ENCODE measurements around the gene GDPD5. TPM values are rescaled to one million over a fixed set of nuclear protein-coding genes. Genes with fewer than 3 reads are reported as not detected.

Gene GDPD5
- total and polyA plus RNA-seq, 2 donors (not counting 1 experiment from before 2014, with no cell fraction given) = 59.1 to 102 TPM

GRCh38 chr11:75571625-75572024 lies 45.9 kb upstream of the GDPD5 start:
- Histone ChIP-seq H3K9ac (ENCODE audit: low read length) (no peak overlapping the region), H3K79me2 (ENCODE audit: control insufficient read depth, insufficient read depth, low read length) (no peaks in the 10 kb centered on the region), H2AFZ (ENCODE audit: insufficient read depth, low read depth, low read length, poor library complexity, severe bottlenecking) (no peak overlapping the region), H3K27me3 (replicated peaks in 1 of 4; ENCODE audit: control extremely low read depth in 1 of 4, control insufficient read depth in 3 of 4, insufficient read depth in 4 of 4, low read length in 3 of 4) (no peaks in the 10 kb centered on the region), H3K4me3 (ENCODE audit: control extremely low read depth in 1 of 5, extremely low read depth in 1 of 5, insufficient read depth in 1 of 5, low read depth in 2 of 5, low read length in 4 of 5) (no peak overlapping the region), H3K4me2 (replicated peaks; ENCODE audit: low read depth, low read length, poor library complexity, severe bottlenecking) (no peak overlapping the region), H3K36me3 (replicated peaks in 1 of 2; ENCODE audit: control extremely low read depth in 1 of 2, control insufficient read depth in 1 of 2, extremely low read depth in 1 of 2, insufficient read depth in 2 of 2, low read length in 1 of 2) (peaks cover 0 to 12% of the 10 kb centered on the region in 2 experiments), H3K27ac (ENCODE audit: low read length in 2 of 2) (no peak overlapping the region), H3K4me1 (ENCODE audit: control insufficient read depth in 2 of 2, insufficient read depth in 2 of 2, low read length in 2 of 2) (peaks cover 7 to 14% of the 10 kb centered on the region in 2 donors), H3K9me3 (ENCODE audit: control extremely low read depth in 1 of 3, control insufficient read depth in 2 of 3, insufficient read depth in 1 of 3, low read length in 2 of 3) (peaks cover 0 to 10% (median 3%) of the 10 kb centered on the region in 3 donors), H4K20me1 (ENCODE audit: control insufficient read depth, insufficient read depth, low read length, poor library complexity, severe bottlenecking) (no peaks in the 10 kb centered on the region)
- H3K4me1 Mint-ChIP-seq = peaks cover 9% of the 10 kb centered on the region
- no peak overlapping the region for H3K27ac Mint-ChIP-seq
- peaks cover 7% of the 10 kb centered on the region for H3K27me3 Mint-ChIP-seq
- POLR2A ChIA-PET = no interaction called here
- no peak for DNase-seq
- TF ChIP-seq EZH2 (IDR thresholded peaks at IDR 0.05; ENCODE audit: borderline replicate concordance, insufficient read depth, low read depth, low read length, poor library complexity, severe bottlenecking) (no peak), CTCF (IDR thresholded peaks at IDR 0.05) (no peak)
- peaks cover 2% of the 10 kb centered on the region for H3K9me3 Mint-ChIP-seq (ENCODE audit: insufficient read depth)
- ATAC-seq (ENCODE audit: low read depth) = no peak
- intact Hi-C loops (cut with micrococcal nuclease) = no loop called here
- WGBS (ENCODE audit: insufficient coverage) = 98% methylated on average over 13 of the region's 14 CpGs
- no peak overlapping the region for H3K4me3 Mint-ChIP-seq
- CTCF ChIA-PET = interaction anchor here (1.1 kb wide), 1 partner anchor 35 kb away, joined by 4 read pairs; no protein-coding TSS in a partner anchor

- Histone ChIP-seq H3K9me3 (ENCODE audit: control extremely low read depth in 1 of 3, control insufficient read depth in 2 of 3, insufficient read depth in 1 of 3, low read length in 2 of 3) (peaks cover 0 to under 1% (median 0%) of the 10 kb centered on the region in 3 donors), H3K36me3 (replicated peaks in 1 of 2; ENCODE audit: control extremely low read depth in 1 of 2, control insufficient read depth in 1 of 2, extremely low read depth in 1 of 2, insufficient read depth in 2 of 2, low read length in 1 of 2) (peaks cover 0 to 12% of the 10 kb centered on the region in 2 experiments), H3K79me2 (ENCODE audit: control insufficient read depth, insufficient read depth, low read length) (no peaks in the 10 kb centered on the region), H3K4me2 (replicated peaks; ENCODE audit: low read depth, low read length, poor library complexity, severe bottlenecking) (no peak overlapping the region), H3K9ac (ENCODE audit: low read length) (no peak overlapping the region), H3K27ac (ENCODE audit: low read length in 2 of 2) (no peak overlapping the region), H4K20me1 (ENCODE audit: control insufficient read depth, insufficient read depth, low read length, poor library complexity, severe bottlenecking) (no peaks in the 10 kb centered on the region), H2AFZ (ENCODE audit: insufficient read depth, low read depth, low read length, poor library complexity, severe bottlenecking) (no peak overlapping the region), H3K27me3 (replicated peaks in 1 of 4; ENCODE audit: control extremely low read depth in 1 of 4, control insufficient read depth in 3 of 4, insufficient read depth in 4 of 4, low read length in 3 of 4) (no peaks in the 10 kb centered on the region), H3K4me1 (ENCODE audit: control insufficient read depth in 2 of 2, insufficient read depth in 2 of 2, low read length in 2 of 2) (peaks cover 0 to 4% of the 10 kb centered on the region in 2 donors), H3K4me3 (ENCODE audit: control extremely low read depth in 1 of 5, extremely low read depth in 1 of 5, insufficient read depth in 1 of 5, low read depth in 2 of 5, low read length in 4 of 5) (no peak overlapping the region)
- Mint-ChIP-seq H3K4me3 (no peak overlapping the region), H3K27ac (no peak overlapping the region), H3K9me3 (ENCODE audit: insufficient read depth) (no peaks in the 10 kb centered on the region), H3K4me1 (no peaks in the 10 kb centered on the region), H3K27me3 (peaks cover 7% of the 10 kb centered on the region)
- WGBS (ENCODE audit: insufficient coverage) = 90% methylated on average over 6 of the region's 9 CpGs
- intact Hi-C loops (cut with micrococcal nuclease) = no loop called here
- CTCF ChIA-PET = interaction anchor here (0.7 to 1.1 kb wide), 2 partner anchors 34 to 162 kb away, joined by 3 to 4 read pairs; no protein-coding TSS in a partner anchor
- POLR2A ChIA-PET = no interaction called here
- TF ChIP-seq EZH2 (IDR thresholded peaks at IDR 0.05; ENCODE audit: borderline replicate concordance, insufficient read depth, low read depth, low read length, poor library complexity, severe bottlenecking) (no peak), CTCF (IDR thresholded peaks at IDR 0.05) (no peak)
- ATAC-seq (ENCODE audit: low read depth) = no peak
- DNase-seq = no peak
Measured at GRCh38 chr11:75570559-75571139, 44.9 kb upstream of the GDPD5 start.
